ENCODE data around the gene KLF16.

- TF ChIP-seq, protein P1, sequence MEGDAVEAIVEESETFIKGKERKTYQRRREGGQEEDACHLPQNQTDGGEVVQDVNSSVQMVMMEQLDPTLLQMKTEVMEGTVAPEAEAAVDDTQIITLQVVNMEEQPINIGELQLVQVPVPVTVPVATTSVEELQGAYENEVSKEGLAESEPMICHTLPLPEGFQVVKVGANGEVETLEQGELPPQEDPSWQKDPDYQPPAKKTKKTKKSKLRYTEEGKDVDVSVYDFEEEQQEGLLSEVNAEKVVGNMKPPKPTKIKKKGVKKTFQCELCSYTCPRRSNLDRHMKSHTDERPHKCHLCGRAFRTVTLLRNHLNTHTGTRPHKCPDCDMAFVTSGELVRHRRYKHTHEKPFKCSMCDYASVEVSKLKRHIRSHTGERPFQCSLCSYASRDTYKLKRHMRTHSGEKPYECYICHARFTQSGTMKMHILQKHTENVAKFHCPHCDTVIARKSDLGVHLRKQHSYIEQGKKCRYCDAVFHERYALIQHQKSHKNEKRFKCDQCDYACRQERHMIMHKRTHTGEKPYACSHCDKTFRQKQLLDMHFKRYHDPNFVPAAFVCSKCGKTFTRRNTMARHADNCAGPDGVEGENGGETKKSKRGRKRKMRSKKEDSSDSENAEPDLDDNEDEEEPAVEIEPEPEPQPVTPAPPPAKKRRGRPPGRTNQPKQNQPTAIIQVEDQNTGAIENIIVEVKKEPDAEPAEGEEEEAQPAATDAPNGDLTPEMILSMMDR (IDR thresholded peaks at IDR 0.05; ENCODE audit: insufficient read depth, low read depth, low read length): no peak
- TF ChIP-seq EZH2 (IDR thresholded peaks at IDR 0.05; ENCODE audit: insufficient read depth, low read length): no peak
Measured at GRCh38 chr19:1883784-1884183, 20.4 kb upstream of the KLF16 start.
